Measurements from ENCODE around the gene STAB1. TPM values are rescaled to one million over a fixed set of nuclear protein-coding genes. Genes with fewer than 3 reads are reported as not detected.

The STAB1 gene
- total and polyA plus RNA-seq, 10 of the 15 experiments (the other 5 are each of a cell fraction or from before 2014, with no cell fraction given), result 0.46 TPM; not detected in 9

GRCh38 chr3:52468336-52468735, 26.8 kb upstream of the STAB1 start (continued):
- no peak for TF ChIP-seq ZBTB11 (CRISPR knock-in tag; IDR thresholded peaks at IDR 0.05)
- no peak for TF ChIP-seq STAT3 (IDR thresholded peaks at IDR 0.05; ENCODE audit: low read depth, low read length)
- no peak for TF ChIP-seq RB1 (IDR thresholded peaks at IDR 0.05; ENCODE audit: borderline replicate concordance)
- no peak for TF ChIP-seq RBBP5 (conservative IDR thresholded peaks at IDR 0.05)
- no peak for TF ChIP-seq DPF2 (IDR thresholded peaks at IDR 0.05)
- TF ChIP-seq STAT1 (conservative IDR thresholded peaks at IDR 0.05), result no peak

- 100% methylated on average over 5 of the region's 5 CpGs for WGBS (ENCODE audit: insufficient coverage, insufficient replicate concordance, low lambda C conversion rate, missing lambda C conversion rate)
- peaks cover 18 to 20% of the 10 kb centered on the region in 2 experiments; a peak in 3 of 4 replicates for H3K36me3 ChIP-seq (ENCODE audit: control insufficient read depth in 2 of 2, insufficient read depth in 2 of 2, low read length in 1 of 2)
- no peak for ATAC-seq
- no peak for TF ChIP-seq TAF1 (IDR thresholded peaks at IDR 0.05; ENCODE audit: borderline replicate concordance, low read depth, low read length)
- TF ChIP-seq POU2F2 (IDR thresholded peaks at IDR 0.05; ENCODE audit: borderline replicate concordance, low read depth, low read length), result no peak
- no peak for TF ChIP-seq ZNF384 (IDR thresholded peaks at IDR 0.05; ENCODE audit: borderline replicate concordance, low read depth, low read length)
- no peak for TF ChIP-seq YBX1 (IDR thresholded peaks at IDR 0.05)
- TF ChIP-seq SRF (IDR thresholded peaks at IDR 0.05; ENCODE audit: low read depth in 2 of 2, low read length in 2 of 2), result no peak
- TF ChIP-seq KDM1A (IDR thresholded peaks at IDR 0.05; ENCODE audit: borderline replicate concordance), result no peak
- no peak for TF ChIP-seq MYB (IDR thresholded peaks at IDR 0.05; ENCODE audit: borderline replicate concordance, low read depth, low read length)
- TF ChIP-seq ZNF217 (IDR thresholded peaks at IDR 0.05), result no peak
- TF ChIP-seq KLF5 (IDR thresholded peaks at IDR 0.05; ENCODE audit: partially characterized antibody), result no peak
- FAIRE-seq, result no peak
- H2AFZ ChIP-seq (ENCODE audit: control insufficient read depth, low read depth, low read length), result no peak overlapping the region
- H3K4me3 ChIP-seq, result no peak overlapping the region
- in situ Hi-C loops (cut with MboI), result no loop called here
- BruUV-seq (replicated peaks), result no TSS peak
- no peaks in the 10 kb centered on the region for H3K79me2 ChIP-seq (ENCODE audit: control insufficient read depth, insufficient read depth, low read length)
- RAD21 ChIA-PET (ENCODE audit: unreplicated experiment), result no interaction called here
- H3K4me1 ChIP-seq (ENCODE audit: control insufficient read depth, insufficient read depth, low read length), result no peaks in the 10 kb centered on the region
- intact Hi-C loops (cut with micrococcal nuclease; ENCODE audit: unreplicated experiment), result no loop called here
- SMC1A ChIA-PET (ENCODE audit: uncharacterized antibody, unreplicated experiment), result no interaction called here
- no peak overlapping the region for H3K27ac ChIP-seq (ENCODE audit: control insufficient read depth, insufficient read depth)
- no peak overlapping the region for H3K9ac ChIP-seq (ENCODE audit: control insufficient read depth, insufficient read depth, low read length)
- H3K4me2 ChIP-seq (ENCODE audit: control insufficient read depth, insufficient read depth), result no peak overlapping the region
- CTCF ChIA-PET, result no interaction called here
- no peak for DNase-seq (ENCODE audit: low read depth, low spot score)
- no peaks in the 10 kb centered on the region for H4K20me1 ChIP-seq (ENCODE audit: control insufficient read depth, insufficient read depth)
- H3K9me3 ChIP-seq (replicated peaks; ENCODE audit: control insufficient read depth, insufficient read depth, low read length), result no peaks in the 10 kb centered on the region
- no peaks in the 10 kb centered on the region for H3K27me3 ChIP-seq (replicated peaks in 1 of 2; ENCODE audit: control insufficient read depth in 2 of 2, insufficient read depth in 2 of 2, low read length in 1 of 2)
- POLR2A ChIA-PET, result no interaction called here
Observed at GRCh38 chr3:52469001-52469400, 26.1 kb upstream of the STAB1 start.

Measured in GM12878 (cell line).